Measurements from ENCODE around the gene LTB4R2. TPM values are rescaled to one million over a fixed set of nuclear protein-coding genes. Genes with fewer than 3 reads are reported as not detected.

The LTB4R2 gene
- total and polyA plus RNA-seq, 2 donors (not counting 3 experiments of a cell fraction or from before 2014, with no cell fraction given) = 5.5 to 13.1 TPM

GRCh38 chr14:24342889-24343288 lies 32.9 kb downstream of the LTB4R2 start:
- Histone ChIP-seq H3K4me2 (ENCODE audit: insufficient read depth, low read length) (no peak overlapping the region), H3K4me1 (ENCODE audit: control insufficient read depth, extremely low read depth, insufficient read depth, low read length) (peaks cover 10% of the 10 kb centered on the region), H4K20me1 (replicated peaks; ENCODE audit: control insufficient read depth, extremely low read depth, insufficient read depth, low read length) (no peaks in the 10 kb centered on the region), H3K9ac (replicated peaks; ENCODE audit: extremely low read depth, insufficient read depth, low read length) (no peak overlapping the region), H3K27ac (ENCODE audit: insufficient read depth, low read depth, low read length) (no peak overlapping the region), H3K4me3 (replicated peaks in 1 of 3; ENCODE audit: insufficient read depth in 1 of 3, low read depth in 1 of 3, low read length in 3 of 3) (no peak overlapping the region), H3K9me3 (replicated peaks; ENCODE audit: control insufficient read depth, insufficient read depth, low read length) (no peaks in the 10 kb centered on the region), H3K36me3 (ENCODE audit: control insufficient read depth in 2 of 2, extremely low read depth in 1 of 2, insufficient read depth in 2 of 2, low read length in 2 of 2) (no peaks in the 10 kb centered on the region), H3K27me3 (ENCODE audit: control insufficient read depth in 2 of 2, insufficient read depth in 2 of 2, low read length in 2 of 2) (peaks cover 8 to 9% of the 10 kb centered on the region in 2 experiments), H3K79me2 (ENCODE audit: control insufficient read depth, insufficient read depth, low read length) (no peaks in the 10 kb centered on the region), H2AFZ (ENCODE audit: low read depth, low read length) (no peak overlapping the region), H3K9me1 (replicated peaks; ENCODE audit: control insufficient read depth, extremely low read depth, insufficient read depth, low read length) (no peaks in the 10 kb centered on the region)
- no TSS peak for BruUV-seq (replicated peaks)
- no peak for TF ChIP-seq MAX (IDR thresholded peaks at IDR 0.05; ENCODE audit: insufficient read depth, insufficient read length)
- POLR2A ChIA-PET = no interaction called here
- CTCF ChIA-PET = interaction anchor here (1.6 to 5.7 kb wide), 3 partner anchors 8 to 89 kb away, joined by 6 to 57 read pairs (median 7); partner anchors contain the start of gene ADCY4
- dilution Hi-C loops (cut with MboI; ENCODE audit: extremely low pct_ligation_motif_present, low sequenced_read_pairs) (no loop called here), intact Hi-C loops (cut with micrococcal nuclease) (no loop called here)
- DNase-seq (ENCODE audit: low read depth, low spot score) (no peak), FAIRE-seq (no peak)

GRCh38 chr14:24343795-24344660 lies 34.1 kb downstream of the LTB4R2 start:
- DNase-seq (ENCODE audit: low read depth, low spot score) (no peak), FAIRE-seq (no peak)
- peaks cover 8 to 9% of the 10 kb centered on the region in 2 experiments for H3K27me3 ChIP-seq (ENCODE audit: control insufficient read depth in 2 of 2, insufficient read depth in 2 of 2, low read length in 2 of 2)
- H3K79me2 ChIP-seq (ENCODE audit: control insufficient read depth, insufficient read depth, low read length) = no peaks in the 10 kb centered on the region
- ChIA-PET CTCF (interaction anchor here (0.7 to 5.7 kb wide), 4 partner anchors 9 to 87 kb away, joined by 3 to 57 read pairs (median 5); partner anchors contain the start of gene ADCY4), POLR2A (no interaction called here)
- H3K9ac ChIP-seq (replicated peaks; ENCODE audit: extremely low read depth, insufficient read depth, low read length) = no peak overlapping the region
- no peaks in the 10 kb centered on the region for H3K36me3 ChIP-seq (ENCODE audit: control insufficient read depth in 2 of 2, extremely low read depth in 1 of 2, insufficient read depth in 2 of 2, low read length in 2 of 2)
- peaks cover 9% of the 10 kb centered on the region for H3K4me1 ChIP-seq (ENCODE audit: control insufficient read depth, extremely low read depth, insufficient read depth, low read length)
- H3K4me2 ChIP-seq (ENCODE audit: insufficient read depth, low read length) = no peak overlapping the region
- no peaks in the 10 kb centered on the region for H4K20me1 ChIP-seq (replicated peaks; ENCODE audit: control insufficient read depth, extremely low read depth, insufficient read depth, low read length)
- TF ChIP-seq FOS (IDR thresholded peaks at IDR 0.05; ENCODE audit: borderline replicate concordance, insufficient read depth, low read length) (no peak), POLR2AphosphoS5 (IDR thresholded peaks at IDR 0.05; ENCODE audit: insufficient read depth, low read depth, low read length) (no peak), EZH2 (IDR thresholded peaks at IDR 0.05; ENCODE audit: borderline replicate concordance, low read depth, low read length, severe bottlenecking) (no peak), POLR2A (IDR thresholded peaks at IDR 0.05; ENCODE audit: low read depth, low read length) (no peak)
- H2AFZ ChIP-seq (ENCODE audit: low read depth, low read length) = no peak overlapping the region
- no peaks in the 10 kb centered on the region for H3K9me1 ChIP-seq (replicated peaks; ENCODE audit: control insufficient read depth, extremely low read depth, insufficient read depth, low read length)
- no peak overlapping the region for H3K4me3 ChIP-seq (replicated peaks in 1 of 3; ENCODE audit: insufficient read depth in 1 of 3, low read depth in 1 of 3, low read length in 3 of 3)
- no peaks in the 10 kb centered on the region for H3K9me3 ChIP-seq (replicated peaks; ENCODE audit: control insufficient read depth, insufficient read depth, low read length)
- intact Hi-C loops (cut with micrococcal nuclease) = no loop called here
- no TSS peak for BruUV-seq (replicated peaks)
- H3K27ac ChIP-seq (ENCODE audit: insufficient read depth, low read depth, low read length) = no peak overlapping the region
- dilution Hi-C loops (cut with MboI; ENCODE audit: extremely low pct_ligation_motif_present, low sequenced_read_pairs) = no loop called here

Data from endothelial cell of umbilical vein (primary cell).